SK-N-SH treated with all-trans-retinoic acid at 6 μM for 48 hours (cell line): ENCODE results near the gene VWF.

Experiments
- ATAC-seq: fragments of 200-7000 bp; cut with Tn5 transposase; 3 replicates; pipeline ENCODE4 v1.9.1; 2020; ENCODE audit warnings: mild to moderate bottlenecking, moderate library complexity
- CSDC2 ChIP-seq: fragments of 250-450 bp; sonication (Bioruptor Pico); IDR thresholded peaks from 2 replicates; pipeline ENCODE4 v1.5.0; 2020; ENCODE audit warnings: mild to moderate bottlenecking, moderate library complexity
- CSRNP3 ChIP-seq: fragments of 250-450 bp; sonication (Bioruptor Pico); IDR thresholded peaks from 2 replicates; pipeline ENCODE4 v1.5.1; 2021; ENCODE audit warnings: mild to moderate bottlenecking, moderate library complexity
- ESRRG ChIP-seq: fragments of 250-450 bp; sonication (Bioruptor Pico); IDR thresholded peaks from 2 replicates; pipeline ENCODE4 v1.6.1; 2021; ENCODE audit warnings: mild to moderate bottlenecking
- GLIS3 ChIP-seq: fragments of 250-450 bp; sonication (Bioruptor Pico); IDR thresholded peaks from 2 replicates; pipeline ENCODE4 v1.5.0; 2020; ENCODE audit warnings: mild to moderate bottlenecking, moderate library complexity
- ISL1 ChIP-seq: fragments of 250-450 bp; sonication (Bioruptor Pico); IDR thresholded peaks from 2 replicates; pipeline ENCODE4 v2.1.2; 2022; ENCODE audit warnings: mild to moderate bottlenecking, moderate library complexity
- PATZ1 ChIP-seq: fragments of 250-450 bp; sonication (Bioruptor Pico); IDR thresholded peaks from 2 replicates; pipeline ENCODE4 v1.8.0; 2020; ENCODE audit warnings: mild to moderate bottlenecking, moderate library complexity, borderline replicate concordance
- POU6F1 ChIP-seq: fragments of 250-450 bp; sonication (Bioruptor Pico); IDR thresholded peaks from 2 replicates; pipeline ENCODE4 v1.8.0; 2021; ENCODE audit warnings: low read depth, mild to moderate bottlenecking, moderate library complexity, borderline replicate concordance
- PPARA ChIP-seq: fragments of 250-450 bp; sonication (Bioruptor Pico); IDR thresholded peaks from 2 replicates; pipeline ENCODE4 v1.5.0; 2020; ENCODE audit warnings: mild to moderate bottlenecking, borderline replicate concordance
- RARB ChIP-seq: fragments of 250-450 bp; sonication (Bioruptor Pico); IDR thresholded peaks from 2 replicates; pipeline ENCODE4 v1.8.0; 2021; ENCODE audit warnings: mild to moderate bottlenecking, moderate library complexity
- SNAI2 ChIP-seq: fragments of 250-450 bp; sonication (Bioruptor Pico); IDR thresholded peaks from 2 replicates; pipeline ENCODE4 v1.5.0; 2020; ENCODE audit warnings: mild to moderate bottlenecking, moderate library complexity
- TSHZ2 ChIP-seq: fragments of 250-450 bp; sonication (Bioruptor Pico); IDR thresholded peaks from 2 replicates; pipeline ENCODE4 v1.5.0; 2020; ENCODE audit warnings: mild to moderate bottlenecking, moderate library complexity
- ZC3H10 ChIP-seq: fragments of 250-450 bp; sonication (Bioruptor Pico); IDR thresholded peaks from 2 replicates; pipeline ENCODE4 v1.5.1; 2021; ENCODE audit warnings: mild to moderate bottlenecking, moderate library complexity
- ZNF70 ChIP-seq: fragments of 450-650 bp; formaldehyde crosslinking; IDR thresholded peaks from 2 replicates; pipeline ENCODE4 v1.5.0; 2020; ENCODE audit warnings: mild to moderate bottlenecking, moderate library complexity
- ZNF8 ChIP-seq: fragments of 450-650 bp; formaldehyde crosslinking; IDR thresholded peaks from 2 replicates; pipeline ENCODE4 v1.5.0; 2020; ENCODE audit warnings: mild to moderate bottlenecking, moderate library complexity

The VWF gene

GRCh38 chr12:6086316-6086715, 38.2 kb downstream of the VWF start:
- TF ChIP-seq POU6F1 (CRISPR knock-in tag): no peak
- TF ChIP-seq ZNF8 (CRISPR knock-in tag): no peak
- no peak for TF ChIP-seq PATZ1 (CRISPR knock-in tag)
- no peak for TF ChIP-seq ZC3H10 (CRISPR knock-in tag)
- no peak for TF ChIP-seq TSHZ2 (CRISPR knock-in tag)
- TF ChIP-seq, all 23 proteins: peak for 0
- ATAC-seq: no peak

- ATAC-seq: no peak
- TF ChIP-seq TSHZ2 (CRISPR knock-in tag) (no peak), RARB (CRISPR knock-in tag) (no peak), CSRNP3 (CRISPR knock-in tag) (no peak), ESRRG (CRISPR knock-in tag) (no peak), CSDC2 (CRISPR knock-in tag) (no peak), PPARA (CRISPR knock-in tag) (no peak)
Measured at GRCh38 chr12:6085841-6086240, 38.6 kb downstream of the VWF start.

- TF ChIP-seq TSHZ2 (CRISPR knock-in tag) (no peak), GLIS3 (CRISPR knock-in tag) (no peak), PATZ1 (CRISPR knock-in tag) (no peak), CSDC2 (CRISPR knock-in tag) (no peak), ISL1 (CRISPR knock-in tag) (no peak), SNAI2 (CRISPR knock-in tag) (no peak), POU6F1 (CRISPR knock-in tag) (no peak), ZNF70 (CRISPR knock-in tag) (no peak), ESRRG (CRISPR knock-in tag) (no peak), CSRNP3 (CRISPR knock-in tag) (no peak), RARB (CRISPR knock-in tag) (no peak)
- peak; percentile 3 for ATAC-seq
Measured at GRCh38 chr12:6084969-6085450, 39.5 kb downstream of the VWF start.
